Panc1 (cell line): ENCODE data around the gene PPIE. TPM values are rescaled to one million over a fixed set of nuclear protein-coding genes. Genes with fewer than 3 reads are reported as not detected.

Source experiments
- ATAC-seq: fragments of 200-7000 bp; cut with Tn5 transposase; 2 replicates; pipeline ENCODE4 v1.9.1; 2020; ENCODE audit warnings: mild to moderate bottlenecking, moderate library complexity
- BruUV-seq: library from RNA; stranded (reverse); fragments of 400-500 nt; replicated peaks from 2 replicates; lab custom pipeline; 2021; lab: Mats Ljungman, UMichigan
- CTCF ChIA-PET: fragments of 300-600 bp; sonication (Branson Sonifier 250); formaldehyde crosslinking; loops from one replicate; lab custom pipeline; 2022; ENCODE audit warnings: antibody characterized with exemption; lab: Charles Lee
- POLR2A ChIA-PET: fragments of 300-600 bp; sonication (Branson Sonifier 250); formaldehyde crosslinking; loops from one replicate; lab custom pipeline; 2022; ENCODE audit warnings: antibody characterized with exemption; lab: Charles Lee
- DNase-seq: peaks from one replicate; pipeline ENCODE4 v3.0.0-alpha.2; 2010; ENCODE audit warnings: low read depth, low spot score
- H3K27ac ChIP-seq: 2 replicates; pipeline ENCODE4 v1.5.1; 2011; ENCODE audit warnings: mild to moderate bottlenecking, low read length, inconsistent platforms
- H3K27me3 ChIP-seq: fragments of 200-500 bp; sonication (Bioruptor generic); 2 replicates; pipeline ENCODE4 v1.6.0; 2014; ENCODE audit warnings: low read length, inconsistent platforms; ENCODE audit not compliant: control insufficient read depth, insufficient read depth
- H3K36me3 ChIP-seq: fragments of 200-500 bp; sonication (Bioruptor generic); 2 replicates; pipeline ENCODE4 v1.5.1; 2014; ENCODE audit warnings: inconsistent platforms, mild to moderate bottlenecking, low read length, moderate library complexity; ENCODE audit not compliant: control insufficient read depth, insufficient read depth
- H3K4me1 ChIP-seq: 2 replicates; pipeline ENCODE4 v1.5.1; 2011; ENCODE audit warnings: inconsistent platforms, mild to moderate bottlenecking, low read length, moderate library complexity; ENCODE audit not compliant: control insufficient read depth, insufficient read depth
- H3K4me3 ChIP-seq, 2 experiments: 2 replicates each; pipeline ENCODE4 v1.5.1; 2011 to 2012; ENCODE audit warnings: low read depth in 2 of 2, low read length in 2 of 2, mild to moderate bottlenecking in 2 of 2, inconsistent platforms in 1 of 2, moderate library complexity in 1 of 2
- H3K9me3 ChIP-seq: fragments of 200-500 bp; sonication (Bioruptor generic); 2 replicates; pipeline ENCODE4 v1.5.1; 2014; ENCODE audit warnings: low read depth, mild to moderate bottlenecking, inconsistent platforms, low read length, moderate library complexity; ENCODE audit not compliant: control insufficient read depth, insufficient read depth
- POLR2AphosphoS5 ChIP-seq: IDR thresholded peaks from 2 replicates; pipeline ENCODE4 v1.6.1; 2012; ENCODE audit warnings: mild to moderate bottlenecking, low read depth, low read length, moderate library complexity
- SIN3A ChIP-seq: IDR thresholded peaks from 2 replicates; pipeline ENCODE4 v1.6.1; 2012; ENCODE audit warnings: low read depth, mild to moderate bottlenecking, low read length, moderate library complexity, borderline replicate concordance; ENCODE audit not compliant: insufficient read depth
- TCF7L2 ChIP-seq: IDR thresholded peaks from 2 replicates; pipeline ENCODE4 v1.6.1; 2011; ENCODE audit warnings: mild to moderate bottlenecking, low read depth, low read length, inconsistent platforms
- in situ Hi-C: cut with HindIII; loops from 2 replicates; pipeline ENCODE4 v1.10.0; 2016; ENCODE audit warnings: low sequenced_read_pairs, low pct_unique_long_range_greater_than_20kb
- intact Hi-C: fragments of 100-400 bp; cut with micrococcal nuclease; formaldehyde crosslinking; loops from one replicate; pipeline ENCODE4 v1.10.0; 2022; ENCODE audit not compliant: unreplicated experiment
- total RNA-seq: library from RNA; stranded (reverse); gene quantifications from one replicate; pipeline ENCODE4 v1.2.1, GENCODE V29; 2021; ENCODE audit not compliant: unreplicated experiment
- TF ChIP-seq, protein P1 (sequence below): fragments of 450-650 bp; IDR thresholded peaks from 2 replicates; pipeline ENCODE4 v1.5.1; 2017; ENCODE audit warnings: mild to moderate bottlenecking
- TF ChIP-seq, protein P2 (sequence below), 2 experiments: IDR thresholded peaks; 2 replicates each; pipeline ENCODE4 v1.6.1; 2011 to 2012; ENCODE audit warnings: low read depth in 2 of 2, control low read depth in 1 of 2, low read length in 1 of 2, mild to moderate bottlenecking in 1 of 2, moderate library complexity in 1 of 2; ENCODE audit not compliant: insufficient read depth in 1 of 2

The PPIE gene
- total RNA-seq, 1 experiment from 2014 or later = 53.0 TPM

DNA sequence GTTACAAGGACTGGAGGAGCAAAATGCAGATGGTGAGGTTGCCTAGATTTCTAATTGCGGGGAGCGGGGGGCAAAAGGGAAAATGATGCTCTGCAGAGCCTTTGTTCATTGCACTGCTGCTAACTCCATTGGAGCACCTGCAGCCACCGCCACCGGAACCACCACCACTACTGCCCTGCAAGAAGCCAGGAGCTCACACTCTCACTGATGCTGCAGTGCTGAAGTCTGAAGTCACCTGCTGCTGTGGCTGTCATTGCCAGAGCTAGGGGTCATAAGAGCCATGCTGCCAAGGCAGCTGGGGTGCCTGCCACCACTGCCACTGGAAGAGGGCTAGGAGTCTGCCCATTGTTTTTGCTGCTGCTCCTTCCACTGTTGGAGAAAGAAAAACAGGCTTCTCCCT lies 40.1 kb upstream of the PPIE start:
- CTCF ChIA-PET = interaction anchor here (0.8 kb wide), 1 partner anchor 22 kb away, joined by 3 read pairs; no protein-coding TSS in a partner anchor

DNA sequence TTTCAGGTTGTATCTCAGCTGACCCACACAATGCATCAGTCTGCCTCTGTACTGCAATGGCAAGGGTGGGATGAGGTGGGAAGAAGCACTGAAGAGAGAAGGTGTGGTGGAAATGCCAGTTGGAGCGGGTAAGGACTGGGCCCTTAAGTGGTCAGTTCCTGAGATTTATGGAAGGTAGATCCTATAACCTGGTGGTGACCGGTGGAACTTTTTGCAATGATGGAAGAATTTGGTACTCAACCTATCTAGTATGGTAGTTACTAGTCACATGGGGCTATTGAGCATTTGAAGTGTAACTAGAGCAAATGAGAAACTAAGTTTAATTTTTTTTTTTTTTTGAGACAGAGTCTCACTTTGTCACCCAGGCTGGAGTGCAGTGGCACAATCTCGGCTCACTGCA lies 39.3 kb upstream of the PPIE start:
- Histone ChIP-seq H3K4me3 (no peak overlapping the region), H3K9me3 (no peaks in the 10 kb centered on the region), H3K27ac (no peak overlapping the region), H3K27me3 (peaks cover 10% of the 10 kb centered on the region), H3K4me1 (no peaks in the 10 kb centered on the region), H3K36me3 (no peaks in the 10 kb centered on the region)
- ATAC-seq (no peak), DNase-seq (no peak)
- ChIA-PET CTCF (no interaction called here), POLR2A (no interaction called here)
- BruUV-seq = no TSS peak
- intact Hi-C loops (no loop called here), in situ Hi-C loops (no loop called here)
- TF ChIP-seq, protein P1, sequence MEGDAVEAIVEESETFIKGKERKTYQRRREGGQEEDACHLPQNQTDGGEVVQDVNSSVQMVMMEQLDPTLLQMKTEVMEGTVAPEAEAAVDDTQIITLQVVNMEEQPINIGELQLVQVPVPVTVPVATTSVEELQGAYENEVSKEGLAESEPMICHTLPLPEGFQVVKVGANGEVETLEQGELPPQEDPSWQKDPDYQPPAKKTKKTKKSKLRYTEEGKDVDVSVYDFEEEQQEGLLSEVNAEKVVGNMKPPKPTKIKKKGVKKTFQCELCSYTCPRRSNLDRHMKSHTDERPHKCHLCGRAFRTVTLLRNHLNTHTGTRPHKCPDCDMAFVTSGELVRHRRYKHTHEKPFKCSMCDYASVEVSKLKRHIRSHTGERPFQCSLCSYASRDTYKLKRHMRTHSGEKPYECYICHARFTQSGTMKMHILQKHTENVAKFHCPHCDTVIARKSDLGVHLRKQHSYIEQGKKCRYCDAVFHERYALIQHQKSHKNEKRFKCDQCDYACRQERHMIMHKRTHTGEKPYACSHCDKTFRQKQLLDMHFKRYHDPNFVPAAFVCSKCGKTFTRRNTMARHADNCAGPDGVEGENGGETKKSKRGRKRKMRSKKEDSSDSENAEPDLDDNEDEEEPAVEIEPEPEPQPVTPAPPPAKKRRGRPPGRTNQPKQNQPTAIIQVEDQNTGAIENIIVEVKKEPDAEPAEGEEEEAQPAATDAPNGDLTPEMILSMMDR = no peak
- TF ChIP-seq SIN3A (no peak), TCF7L2 (no peak), POLR2AphosphoS5 (no peak)
- TF ChIP-seq, protein P2, sequence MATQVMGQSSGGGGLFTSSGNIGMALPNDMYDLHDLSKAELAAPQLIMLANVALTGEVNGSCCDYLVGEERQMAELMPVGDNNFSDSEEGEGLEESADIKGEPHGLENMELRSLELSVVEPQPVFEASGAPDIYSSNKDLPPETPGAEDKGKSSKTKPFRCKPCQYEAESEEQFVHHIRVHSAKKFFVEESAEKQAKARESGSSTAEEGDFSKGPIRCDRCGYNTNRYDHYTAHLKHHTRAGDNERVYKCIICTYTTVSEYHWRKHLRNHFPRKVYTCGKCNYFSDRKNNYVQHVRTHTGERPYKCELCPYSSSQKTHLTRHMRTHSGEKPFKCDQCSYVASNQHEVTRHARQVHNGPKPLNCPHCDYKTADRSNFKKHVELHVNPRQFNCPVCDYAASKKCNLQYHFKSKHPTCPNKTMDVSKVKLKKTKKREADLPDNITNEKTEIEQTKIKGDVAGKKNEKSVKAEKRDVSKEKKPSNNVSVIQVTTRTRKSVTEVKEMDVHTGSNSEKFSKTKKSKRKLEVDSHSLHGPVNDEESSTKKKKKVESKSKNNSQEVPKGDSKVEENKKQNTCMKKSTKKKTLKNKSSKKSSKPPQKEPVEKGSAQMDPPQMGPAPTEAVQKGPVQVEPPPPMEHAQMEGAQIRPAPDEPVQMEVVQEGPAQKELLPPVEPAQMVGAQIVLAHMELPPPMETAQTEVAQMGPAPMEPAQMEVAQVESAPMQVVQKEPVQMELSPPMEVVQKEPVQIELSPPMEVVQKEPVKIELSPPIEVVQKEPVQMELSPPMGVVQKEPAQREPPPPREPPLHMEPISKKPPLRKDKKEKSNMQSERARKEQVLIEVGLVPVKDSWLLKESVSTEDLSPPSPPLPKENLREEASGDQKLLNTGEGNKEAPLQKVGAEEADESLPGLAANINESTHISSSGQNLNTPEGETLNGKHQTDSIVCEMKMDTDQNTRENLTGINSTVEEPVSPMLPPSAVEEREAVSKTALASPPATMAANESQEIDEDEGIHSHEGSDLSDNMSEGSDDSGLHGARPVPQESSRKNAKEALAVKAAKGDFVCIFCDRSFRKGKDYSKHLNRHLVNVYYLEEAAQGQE (IDR thresholded peaks at IDR 0.05; ENCODE audit: insufficient read depth in 1 of 2, low read depth in 2 of 2, low read length in 1 of 2) = no peak

More for the DNA sequence above, 40.1 kb upstream of the PPIE start:
- Histone ChIP-seq H3K4me1 (no peaks in the 10 kb centered on the region), H3K27me3 (peaks cover 12% of the 10 kb centered on the region), H3K4me3 (no peak overlapping the region), H3K36me3 (no peaks in the 10 kb centered on the region), H3K9me3 (no peaks in the 10 kb centered on the region), H3K27ac (no peak overlapping the region)
- ATAC-seq = no peak
- TF ChIP-seq SIN3A (no peak), POLR2AphosphoS5 (no peak), TCF7L2 (no peak)
- TF ChIP-seq, protein P2 (IDR thresholded peaks at IDR 0.05; ENCODE audit: insufficient read depth in 1 of 2, low read depth in 2 of 2, low read length in 1 of 2) = no peak
- TF ChIP-seq, protein P1 = no peak
- in situ Hi-C loops = no loop called here
- no peak for DNase-seq
- BruUV-seq = no TSS peak
- POLR2A ChIA-PET = no interaction called here
- intact Hi-C loops = no loop called here
